Erythroblast (primary cell): ENCODE data around the gene TATDN3.

ENCODE experiments used
- GATA1 ChIP-seq: IDR thresholded peaks from 2 replicates; pipeline ENCODE4 v1.6.1; 2011; ENCODE audit warnings: low read depth, mild to moderate bottlenecking, control low read depth, low read length, moderate library complexity
- POLR2A ChIP-seq: IDR thresholded peaks from 2 replicates; pipeline ENCODE4 v1.6.1; 2011; ENCODE audit warnings: mild to moderate bottlenecking, low read length

DNA sequence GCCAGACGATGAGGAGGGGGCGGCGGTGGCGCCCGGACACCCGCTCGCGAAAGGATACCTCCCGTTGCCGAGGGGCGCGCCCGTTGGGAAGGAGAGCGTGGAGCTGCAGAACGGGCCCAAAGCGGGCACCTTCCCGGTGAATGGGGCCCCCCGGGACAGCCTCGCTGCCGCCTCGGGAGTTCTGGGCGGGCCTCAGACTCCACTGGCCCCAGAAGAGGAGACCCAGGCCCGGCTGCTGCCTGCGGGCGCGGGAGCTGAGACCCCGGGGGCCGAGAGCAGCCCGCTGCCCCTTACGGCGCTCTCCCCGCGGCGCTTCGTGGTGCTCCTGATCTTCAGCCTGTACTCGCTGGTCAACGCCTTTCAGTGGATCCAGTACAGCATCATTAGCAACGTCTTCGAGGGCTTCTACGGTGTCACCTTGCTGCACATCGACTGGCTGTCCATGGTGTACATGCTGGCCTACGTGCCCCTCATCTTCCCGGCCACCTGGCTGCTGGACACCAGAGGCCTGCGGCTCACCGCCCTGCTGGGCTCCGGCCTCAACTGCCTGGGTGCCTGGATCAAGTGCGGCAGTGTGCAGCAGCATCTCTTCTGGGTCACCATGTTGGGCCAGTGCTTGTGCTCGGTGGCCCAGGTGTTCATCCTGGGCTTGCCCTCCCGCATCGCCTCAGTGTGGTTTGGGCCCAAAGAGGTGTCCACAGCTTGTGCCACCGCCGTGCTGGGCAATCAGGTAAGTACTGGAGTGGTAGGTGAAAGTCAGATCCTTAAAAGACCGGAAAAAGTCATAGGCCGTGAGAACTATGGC is 67.0 kb downstream of the TATDN3 start:
- TF ChIP-seq POLR2A (no peak), GATA1 (no peak)
